Mammary epithelial cell (primary cell): ENCODE data around the gene SPEM3.

ENCODE experiments used
- EZH2 ChIP-seq: IDR thresholded peaks from 2 replicates; pipeline ENCODE4 v1.6.1; 2012; ENCODE audit warnings: low read length, inconsistent platforms, borderline replicate concordance
- TF ChIP-seq, protein P1 (sequence below), 2 donors: IDR thresholded peaks in 1 of 2; conservative IDR thresholded peaks in 1 of 2; 2 replicates each; pipeline ENCODE4 v1.5.1; 2011 to 2012; ENCODE audit warnings: inconsistent platforms in 2 of 2, low read length in 2 of 2, mild to moderate bottlenecking in 2 of 2, control low read depth in 1 of 2, low read depth in 1 of 2; ENCODE audit not compliant: insufficient read depth in 1 of 2; ENCODE audit errors: extremely low read depth in 1 of 2

DNA sequence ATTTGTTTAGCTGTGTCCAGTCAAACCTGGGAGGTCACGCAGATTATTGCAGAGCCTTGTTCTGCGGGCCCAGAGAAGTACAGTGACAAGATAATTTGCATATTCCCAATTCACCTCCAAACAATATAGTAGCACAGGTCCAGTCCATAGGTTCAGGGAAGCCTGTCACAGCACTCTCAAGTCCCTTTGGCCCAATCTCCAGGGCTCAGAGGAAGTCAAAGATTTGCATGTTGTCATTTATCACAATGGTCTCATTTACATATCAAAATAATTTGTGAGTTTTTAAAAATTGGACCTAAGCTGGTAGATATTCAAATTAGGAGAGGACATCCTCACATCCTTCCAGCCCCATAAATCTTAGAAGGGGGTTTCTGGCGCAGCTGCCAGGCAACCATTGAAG lies 38.8 kb downstream of the SPEM3 start:
- no peak for TF ChIP-seq EZH2
- TF ChIP-seq, protein P1, sequence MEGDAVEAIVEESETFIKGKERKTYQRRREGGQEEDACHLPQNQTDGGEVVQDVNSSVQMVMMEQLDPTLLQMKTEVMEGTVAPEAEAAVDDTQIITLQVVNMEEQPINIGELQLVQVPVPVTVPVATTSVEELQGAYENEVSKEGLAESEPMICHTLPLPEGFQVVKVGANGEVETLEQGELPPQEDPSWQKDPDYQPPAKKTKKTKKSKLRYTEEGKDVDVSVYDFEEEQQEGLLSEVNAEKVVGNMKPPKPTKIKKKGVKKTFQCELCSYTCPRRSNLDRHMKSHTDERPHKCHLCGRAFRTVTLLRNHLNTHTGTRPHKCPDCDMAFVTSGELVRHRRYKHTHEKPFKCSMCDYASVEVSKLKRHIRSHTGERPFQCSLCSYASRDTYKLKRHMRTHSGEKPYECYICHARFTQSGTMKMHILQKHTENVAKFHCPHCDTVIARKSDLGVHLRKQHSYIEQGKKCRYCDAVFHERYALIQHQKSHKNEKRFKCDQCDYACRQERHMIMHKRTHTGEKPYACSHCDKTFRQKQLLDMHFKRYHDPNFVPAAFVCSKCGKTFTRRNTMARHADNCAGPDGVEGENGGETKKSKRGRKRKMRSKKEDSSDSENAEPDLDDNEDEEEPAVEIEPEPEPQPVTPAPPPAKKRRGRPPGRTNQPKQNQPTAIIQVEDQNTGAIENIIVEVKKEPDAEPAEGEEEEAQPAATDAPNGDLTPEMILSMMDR (conservative IDR thresholded peaks at IDR 0.05 in 1 of 2, IDR thresholded peaks at IDR 0.05 in 1 of 2; ENCODE audit: extremely low read depth in 1 of 2, insufficient read depth in 1 of 2, low read depth in 1 of 2, low read length in 2 of 2) = no peak
